Epidermal melanocyte (primary cell): ENCODE data around the gene AMPD3.

ENCODE experiments used
- DNase-seq: peaks from one replicate; pipeline ENCODE4 v3.0.0; 2011; ENCODE audit warnings: low spot score; ENCODE audit not compliant: insufficient read length

The AMPD3 gene

DNA sequence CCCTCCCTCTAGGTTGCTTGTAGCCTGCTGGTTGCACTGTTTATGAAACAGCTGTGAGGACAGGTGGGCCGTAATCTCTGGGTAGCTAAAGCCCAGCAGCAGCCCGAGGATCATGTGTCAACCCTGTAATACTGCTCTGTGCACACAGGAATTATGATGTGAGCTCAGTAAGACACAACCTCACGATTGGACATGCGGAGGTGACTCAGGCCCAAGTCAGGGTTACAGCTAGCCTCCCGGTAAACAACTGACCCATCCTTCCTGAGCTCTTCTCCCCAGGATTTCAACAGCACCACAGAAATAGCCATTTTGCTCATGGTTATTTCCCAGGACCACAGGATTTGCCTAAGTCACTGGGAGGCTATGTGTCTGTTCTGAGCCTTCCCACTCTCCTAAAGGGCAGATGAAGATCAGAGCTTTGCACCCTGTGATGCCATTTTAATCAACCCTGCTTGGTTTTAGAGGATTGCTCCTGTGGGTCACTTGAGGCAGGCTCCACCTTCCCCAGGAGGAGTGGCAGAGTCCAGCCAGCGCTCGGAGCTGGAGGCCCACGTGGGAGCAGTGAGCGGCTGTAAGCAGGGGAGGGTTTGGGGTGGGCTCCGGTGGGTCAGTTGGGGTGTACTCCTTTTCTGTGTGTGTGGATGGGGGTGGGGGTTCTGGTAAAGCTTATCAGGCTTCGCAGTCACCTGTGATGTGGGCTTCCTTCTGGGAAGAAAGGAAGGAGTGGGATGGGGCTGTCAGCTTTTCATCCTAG lies at the start of gene AMPD3:
Gene AMPD3 (plus strand): TSS at position 387 of the 754 bp plus-strand sequence. CDS start 6,256 bp downstream, outside the sequence.
- no peak for DNase-seq

- peak; percentile 74 for DNase-seq
Observed at GRCh38 chr11:10405865-10406592, 49.0 kb upstream of the AMPD3 start.

- DNase-seq, result no peak
Observed at GRCh38 chr11:10407055-10407454, 48.0 kb upstream of the AMPD3 start.

- DNase-seq, result no peak
Observed at GRCh38 chr11:10407749-10408685, 47.0 kb upstream of the AMPD3 start.

DNA sequence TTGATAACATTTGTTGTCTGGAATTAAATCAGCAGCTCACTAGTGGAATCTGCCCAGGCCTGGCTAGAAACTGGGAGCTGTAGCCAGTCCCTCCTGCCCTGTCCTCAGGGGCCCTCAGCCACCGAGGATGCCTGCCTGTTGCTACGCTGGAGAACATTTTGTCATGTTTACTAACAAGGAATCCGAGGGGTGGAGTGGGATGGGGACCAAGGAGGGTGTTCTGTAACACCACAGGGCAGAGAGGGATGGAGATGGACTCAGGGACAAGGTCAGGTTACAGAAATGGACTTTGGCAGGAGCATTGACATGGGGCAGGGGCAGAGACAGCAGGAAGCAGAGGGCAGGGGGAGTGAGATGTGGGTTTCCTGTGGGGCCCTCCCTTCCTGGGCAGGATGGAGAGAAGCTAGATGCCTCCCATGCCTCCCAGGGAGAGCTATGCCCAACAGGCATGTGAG lies 45.8 kb upstream of the AMPD3 start:
- DNase-seq, result no peak

DNA sequence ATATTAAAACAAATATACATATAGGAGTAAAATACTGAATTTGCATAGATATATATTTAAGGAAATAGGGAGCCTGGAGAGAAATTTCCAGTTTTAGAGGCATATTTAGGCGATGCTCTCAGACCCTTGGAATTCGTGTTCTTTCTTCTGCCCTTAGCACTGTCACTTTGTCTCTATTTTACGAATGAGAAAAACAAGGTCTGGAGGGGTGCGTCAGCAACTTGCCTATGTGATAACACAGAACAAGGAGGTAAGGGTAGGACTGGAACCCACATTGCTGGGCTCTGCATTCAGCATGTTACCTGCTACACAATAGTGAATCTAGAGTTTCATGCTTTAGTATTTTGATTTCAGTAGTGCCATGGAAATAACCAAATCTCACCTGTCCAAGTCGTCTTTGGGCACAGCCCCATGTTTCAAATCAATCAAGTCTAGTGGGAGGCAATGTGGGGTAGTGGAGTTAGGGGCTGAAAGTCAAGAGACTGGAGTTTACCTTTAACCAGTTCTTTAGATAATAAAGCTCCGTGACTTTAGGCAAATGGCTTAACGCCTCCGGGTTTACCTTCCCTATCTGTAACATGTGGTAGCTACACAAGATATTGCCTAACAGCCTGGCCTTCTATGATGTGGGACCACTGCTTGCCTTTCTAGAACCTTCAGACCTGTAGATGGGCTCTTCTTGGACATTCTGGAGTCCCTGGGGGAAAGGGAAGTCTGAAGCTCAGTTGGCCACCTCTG lies 44.8 kb upstream of the AMPD3 start:
- no peak for DNase-seq

GRCh38 chr11:10410844-10411200 lies 44.2 kb upstream of the AMPD3 start:
- no peak for DNase-seq

- DNase-seq, result no peak
Observed at GRCh38 chr11:10412266-10412665, 42.8 kb upstream of the AMPD3 start.

GRCh38 chr11:10413268-10413667 lies 41.8 kb upstream of the AMPD3 start:
- no peak for DNase-seq

- DNase-seq, result no peak
Observed at GRCh38 chr11:10414181-10414580, 40.9 kb upstream of the AMPD3 start.

DNA sequence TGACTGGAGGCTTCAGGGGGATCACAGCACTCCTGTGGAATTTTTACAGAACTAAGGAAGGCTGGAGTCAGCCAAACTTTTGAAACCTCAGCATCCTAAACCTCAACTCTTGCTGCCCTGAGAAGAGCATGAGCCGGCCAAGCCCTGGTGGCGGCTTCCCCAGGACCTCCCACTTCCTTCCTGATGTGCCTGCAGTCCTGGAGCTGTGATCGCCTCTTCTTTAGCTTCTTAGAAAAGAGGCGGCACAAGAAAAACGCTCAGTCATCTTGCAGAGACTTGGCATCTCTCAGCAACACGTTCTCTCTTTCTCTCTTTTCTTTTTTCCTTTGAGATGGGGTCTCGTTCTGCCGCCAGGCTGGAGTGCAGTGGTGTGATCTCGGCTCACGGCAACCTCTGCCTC lies 40.4 kb upstream of the AMPD3 start:
- DNase-seq, result no peak

- DNase-seq, result no peak
Observed at GRCh38 chr11:10415817-10416392, 39.2 kb upstream of the AMPD3 start.

DNA sequence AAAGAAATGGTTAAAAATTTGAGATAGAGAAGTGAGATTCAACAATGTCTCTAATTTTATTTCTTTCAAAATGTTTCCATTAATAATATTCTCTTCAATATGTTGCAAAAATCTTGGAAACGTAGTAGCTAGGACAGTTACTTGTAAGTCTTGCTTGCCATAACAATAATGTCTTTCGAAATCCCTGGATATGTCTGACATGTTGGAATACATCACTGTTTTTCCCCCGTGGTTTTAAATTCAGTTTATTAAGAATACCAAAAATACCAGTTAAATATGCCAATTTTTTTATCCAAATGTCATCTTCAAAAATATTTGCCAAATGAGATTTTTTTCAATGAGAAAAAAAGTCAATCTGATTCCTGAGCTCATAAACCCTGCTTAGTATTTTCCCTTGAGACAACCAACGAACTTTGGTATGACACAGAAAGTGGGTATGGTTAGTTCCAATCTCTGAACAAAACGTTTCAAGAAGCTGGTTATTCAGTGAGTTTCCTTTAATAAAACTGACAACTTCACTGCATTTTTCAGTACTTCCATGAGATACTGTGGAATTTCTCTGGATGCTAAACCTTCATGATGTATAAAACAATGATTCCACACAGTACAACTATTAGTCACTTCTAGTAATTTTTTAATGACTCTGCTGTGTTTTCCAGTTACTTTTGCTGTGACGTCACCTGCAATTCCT lies 36.7 kb upstream of the AMPD3 start:
- no peak for DNase-seq

DNA sequence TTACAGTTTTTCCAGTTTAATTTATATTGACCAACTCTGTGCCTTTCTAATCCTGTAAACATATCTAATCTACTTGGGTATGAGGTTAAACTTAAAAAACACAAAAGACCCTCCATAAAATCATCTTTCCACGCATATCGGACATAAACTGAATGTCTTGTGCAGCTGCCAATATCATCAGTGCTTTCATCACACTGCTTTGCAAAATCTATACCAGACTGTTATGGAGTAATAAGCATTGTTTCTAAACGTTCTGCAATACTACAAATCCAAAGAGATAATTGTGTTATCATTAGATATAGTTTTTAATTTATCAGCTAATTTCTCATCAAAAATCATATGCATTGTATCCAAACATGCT lies 36.1 kb upstream of the AMPD3 start:
- no peak for DNase-seq

- DNase-seq, result no peak
Observed at GRCh38 chr11:10426475-10426874, 28.6 kb upstream of the AMPD3 start.

DNA sequence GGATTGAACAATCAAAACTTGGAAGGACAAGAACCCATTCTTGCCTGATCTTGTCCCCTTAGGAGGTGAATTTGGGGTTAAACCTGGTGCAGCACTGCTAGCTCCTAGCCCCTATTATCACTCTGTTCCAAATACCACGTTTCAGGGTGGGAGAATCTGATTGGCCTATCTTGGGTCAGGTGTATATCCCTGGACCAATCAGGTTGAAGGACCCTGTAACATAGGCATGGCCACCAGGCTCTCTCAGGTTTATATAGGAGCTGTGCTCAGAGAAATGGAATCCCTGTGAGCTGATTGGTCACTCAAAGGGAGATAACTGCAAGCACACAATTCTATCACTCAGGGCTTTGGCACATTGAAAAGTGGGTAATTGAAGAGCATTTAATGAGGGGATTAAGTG lies 26.6 kb upstream of the AMPD3 start:
- DNase-seq, result no peak

DNA sequence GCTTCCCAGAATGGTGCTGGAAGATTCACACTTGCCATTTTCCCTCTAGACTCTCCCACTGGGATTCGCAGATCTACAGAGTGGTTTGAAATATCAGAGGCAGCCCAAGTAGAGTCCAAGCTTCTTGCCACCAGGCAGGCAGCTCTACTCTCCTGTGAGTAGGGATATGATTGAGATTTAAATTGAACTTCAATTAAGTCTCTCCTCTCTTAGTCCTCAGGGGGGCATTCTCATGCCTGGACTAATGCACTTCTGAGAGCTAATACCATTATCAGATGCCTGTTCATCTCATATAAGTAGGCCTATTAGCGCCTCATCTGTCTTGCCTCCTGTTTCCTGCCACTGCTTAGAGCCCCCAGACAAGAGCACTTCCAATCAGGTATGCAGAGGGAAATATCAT lies 25.5 kb upstream of the AMPD3 start:
- no peak for DNase-seq

DNA sequence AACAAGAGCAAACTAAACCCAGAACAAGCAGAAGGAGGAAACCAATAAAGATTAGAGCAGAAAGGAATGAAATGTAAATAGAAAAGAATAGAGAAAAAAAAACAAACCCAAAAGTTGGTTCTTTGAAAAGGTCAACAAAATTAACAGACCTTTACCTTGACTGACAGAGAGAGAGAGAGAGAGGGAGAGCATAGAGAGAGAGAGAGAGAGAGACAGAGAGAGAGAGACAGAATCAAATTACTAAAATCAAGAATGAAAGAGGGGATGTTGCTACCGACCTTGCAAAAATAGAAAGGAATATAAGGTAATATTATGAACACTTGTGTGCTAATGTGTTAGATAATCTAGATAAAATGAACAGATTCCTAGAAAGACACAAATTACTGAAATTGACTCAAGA lies 22.6 kb upstream of the AMPD3 start:
- no peak for DNase-seq

DNA sequence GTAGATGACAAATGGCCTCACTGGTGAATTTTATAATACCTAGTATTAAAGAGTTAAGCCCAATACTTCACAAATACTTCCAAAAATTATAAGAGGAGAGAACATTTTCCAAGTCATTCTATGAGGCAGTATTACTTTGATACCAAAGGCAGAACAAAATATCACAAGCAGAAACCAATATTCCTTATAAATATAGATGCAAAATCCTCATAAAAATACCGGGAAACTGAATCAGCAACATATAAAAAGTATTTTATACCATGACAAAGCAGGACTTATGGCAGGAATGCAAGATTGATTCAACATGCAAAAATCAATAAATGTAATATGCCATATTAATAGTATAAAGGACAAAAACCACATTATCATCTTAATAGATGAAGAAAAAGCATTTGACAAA lies 22.1 kb upstream of the AMPD3 start:
- DNase-seq, result no peak

- DNase-seq, result no peak
Observed at GRCh38 chr11:10436224-10436623, 18.8 kb upstream of the AMPD3 start.
